Superior temporal gyrus (tissue), 1 donor: ENCODE results near the gene C10orf95.
"Not testable (repeated sequence)": the region's sequence is repeated elsewhere in the genome, so short reads cannot be mapped to it uniquely, and the experiment has no call there.

Experiments
- DNase-seq: peaks from one replicate; pipeline ENCODE4 v3.0.0-alpha.2; 2016; ENCODE audit errors: extremely low spot score

Gene C10orf95

DNA sequence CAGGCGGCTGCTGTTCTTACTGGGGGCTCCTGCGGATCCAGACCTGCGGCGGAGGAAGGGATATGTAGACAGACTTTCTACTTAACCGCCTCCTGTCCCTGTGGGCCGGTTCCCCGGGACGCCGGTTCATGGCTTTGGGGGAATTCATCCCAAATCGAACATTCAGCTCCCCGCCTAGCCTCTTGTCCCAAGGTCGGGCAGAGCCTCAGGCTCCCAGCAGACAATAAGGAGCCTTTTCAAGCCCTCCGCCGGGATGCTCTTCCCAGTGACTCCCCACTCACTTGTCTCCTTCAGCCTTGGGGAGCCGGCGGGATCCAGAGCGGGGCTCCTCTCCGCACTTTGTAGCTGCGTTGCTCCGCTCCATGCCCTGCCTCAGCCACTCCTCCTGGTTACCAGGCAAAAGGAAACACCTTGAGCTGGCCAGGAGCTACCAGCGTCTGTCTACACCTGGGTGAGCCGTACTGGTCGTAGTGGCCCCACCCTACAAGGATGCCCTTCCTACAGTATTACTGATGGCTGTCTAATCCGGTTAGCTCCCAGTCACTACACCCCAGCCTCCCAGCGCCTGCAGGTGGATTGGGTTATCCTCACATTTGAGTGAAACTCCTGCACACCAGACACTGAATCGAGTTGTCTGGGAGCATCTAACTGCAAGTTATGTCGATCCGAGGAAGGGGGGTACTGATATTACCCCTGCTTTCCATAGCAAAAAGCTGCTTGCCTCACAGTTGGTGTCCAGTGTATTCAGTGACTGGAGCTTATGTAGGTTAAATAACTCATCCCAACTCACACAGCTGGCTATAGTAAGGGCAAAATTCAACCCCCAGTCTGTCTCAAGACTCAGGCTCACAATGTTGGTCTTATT lies at the start of gene C10orf95:
Gene C10orf95, minus strand, starts transcription at position 439 of the 865 bp plus-strand sequence. CDS start 450 bp downstream, outside the sequence.
- DNase-seq: peak; percentile 22

- DNase-seq: not testable (repeated sequence)
Measured at GRCh38 chr10:102500686-102501085, 49.3 kb upstream of the C10orf95 start.

DNA sequence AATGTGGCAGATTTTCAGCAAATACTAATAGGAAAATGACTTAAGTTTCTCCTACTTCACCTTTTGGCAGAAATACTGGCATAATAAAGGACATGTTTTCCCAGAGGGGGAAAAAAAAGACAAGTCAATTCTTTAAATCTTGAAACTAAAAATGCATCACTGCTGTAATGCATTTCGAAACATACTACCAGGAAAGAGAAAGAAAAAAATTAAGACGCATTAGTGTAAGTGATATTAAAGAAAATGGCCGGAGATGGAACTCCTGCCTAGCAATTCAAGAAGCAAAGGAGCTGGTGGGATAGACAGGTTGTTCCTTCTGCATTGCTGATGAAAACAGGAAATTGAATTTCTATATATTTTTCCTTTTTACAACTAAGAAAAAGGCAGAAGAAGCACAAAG lies 48.0 kb upstream of the C10orf95 start:
- no peak for DNase-seq

DNA sequence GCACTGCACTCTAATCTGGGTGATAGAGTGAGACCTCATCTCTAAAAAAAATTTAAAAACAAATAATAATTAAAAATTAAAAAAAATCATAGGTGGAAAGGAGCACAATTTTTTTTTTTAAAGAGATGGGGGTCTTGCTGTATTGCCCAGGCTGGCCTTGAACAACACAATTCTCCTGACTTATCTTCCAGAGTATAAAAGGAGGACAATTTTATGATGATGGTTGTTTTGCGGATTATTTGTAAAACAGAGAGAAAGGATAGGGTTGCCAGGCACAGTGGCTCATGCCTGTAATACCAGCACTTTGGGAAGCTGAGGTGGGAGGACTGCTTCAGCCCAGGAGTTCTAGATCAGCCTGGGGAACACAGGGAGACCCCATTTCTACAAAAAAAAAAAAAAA lies 46.2 kb upstream of the C10orf95 start:
- DNase-seq: no peak

DNA sequence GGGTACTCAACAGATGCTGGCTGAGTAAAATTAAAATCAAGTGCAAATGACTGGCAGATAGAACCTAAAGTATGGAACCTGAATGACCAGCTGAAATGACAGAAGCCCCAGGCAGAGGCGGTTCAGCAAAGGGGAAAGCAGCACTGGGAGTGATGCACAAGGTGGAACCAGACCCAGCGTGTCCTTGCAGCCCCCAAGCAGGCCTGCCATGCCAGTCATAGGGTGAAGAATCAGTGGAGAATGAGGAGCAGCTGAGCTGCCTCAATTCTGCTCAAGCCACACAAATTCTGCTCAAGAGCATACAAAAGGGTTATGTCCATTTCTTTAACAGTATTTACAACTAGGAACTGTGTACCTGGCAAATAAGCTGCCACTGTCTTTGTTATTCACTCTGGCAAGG lies 42.4 kb upstream of the C10orf95 start:
- DNase-seq: no peak

DNA sequence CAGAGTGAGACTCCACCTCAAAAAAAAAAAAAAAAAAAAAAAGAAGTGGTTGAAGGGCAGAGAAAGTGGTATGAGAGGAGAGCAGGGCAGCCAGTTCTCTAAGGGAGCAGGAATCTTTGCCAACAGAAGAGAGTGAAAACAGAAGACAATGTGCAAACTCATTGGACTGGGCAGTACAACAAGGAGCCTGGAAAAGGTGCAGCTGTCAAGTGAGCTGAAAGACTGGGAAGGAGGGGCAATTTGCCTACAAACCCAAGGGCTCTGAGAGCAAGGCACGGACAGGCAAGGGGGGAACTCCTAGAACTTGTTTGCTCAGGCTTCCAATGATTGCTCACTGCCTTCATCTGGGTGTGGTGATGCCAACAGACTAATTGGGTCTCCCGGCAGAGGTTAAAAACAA lies 41.6 kb upstream of the C10orf95 start:
- DNase-seq: peak; percentile 43

GRCh38 chr10:102492344-102492939 lies 41.1 kb upstream of the C10orf95 start:
- DNase-seq: no peak

DNA sequence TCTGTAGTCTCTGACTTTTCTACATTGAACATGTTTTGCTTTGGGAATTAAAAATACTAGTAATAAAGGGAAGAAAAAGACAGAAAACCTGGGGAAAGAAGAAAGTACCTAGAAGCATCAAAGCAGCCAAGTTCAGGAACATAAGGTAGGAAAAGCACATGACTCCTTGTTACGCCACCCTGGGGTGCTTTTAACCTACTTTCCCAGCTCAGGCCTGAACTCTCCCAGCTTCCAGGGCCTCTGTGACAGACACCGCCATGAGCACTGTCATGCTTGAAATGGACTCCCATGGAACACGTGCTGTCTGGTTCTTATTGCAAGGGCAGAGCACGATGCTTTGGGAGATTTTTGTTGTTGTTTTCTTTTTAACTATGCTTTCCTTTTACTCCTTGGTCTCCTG lies 39.8 kb upstream of the C10orf95 start:
- no peak for DNase-seq

GRCh38 chr10:102485093-102485784 lies 33.9 kb upstream of the C10orf95 start:
- no peak for DNase-seq

DNA sequence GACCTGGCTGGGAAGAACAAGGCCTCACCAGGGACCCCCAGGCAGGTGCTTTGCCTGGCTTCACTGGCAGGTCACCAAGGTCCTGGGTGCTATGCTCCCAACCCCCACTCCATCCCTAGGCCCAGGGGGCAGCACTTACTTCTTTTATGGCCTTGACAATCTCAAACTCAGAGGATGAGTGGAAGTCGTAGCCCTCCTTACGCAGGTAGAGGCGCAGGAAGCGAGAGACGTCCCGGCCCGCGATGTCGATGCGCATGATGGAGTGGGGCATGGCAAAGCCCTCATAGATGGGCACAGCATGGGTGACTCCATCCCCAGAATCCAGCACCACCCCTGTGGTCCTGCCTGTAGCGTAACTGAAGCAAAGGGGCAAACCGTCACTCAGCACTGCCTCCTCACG lies 32.7 kb upstream of the C10orf95 start:
- no peak for DNase-seq

GRCh38 chr10:102480396-102480795 lies 29.1 kb upstream of the C10orf95 start:
- DNase-seq: no peak

DNA sequence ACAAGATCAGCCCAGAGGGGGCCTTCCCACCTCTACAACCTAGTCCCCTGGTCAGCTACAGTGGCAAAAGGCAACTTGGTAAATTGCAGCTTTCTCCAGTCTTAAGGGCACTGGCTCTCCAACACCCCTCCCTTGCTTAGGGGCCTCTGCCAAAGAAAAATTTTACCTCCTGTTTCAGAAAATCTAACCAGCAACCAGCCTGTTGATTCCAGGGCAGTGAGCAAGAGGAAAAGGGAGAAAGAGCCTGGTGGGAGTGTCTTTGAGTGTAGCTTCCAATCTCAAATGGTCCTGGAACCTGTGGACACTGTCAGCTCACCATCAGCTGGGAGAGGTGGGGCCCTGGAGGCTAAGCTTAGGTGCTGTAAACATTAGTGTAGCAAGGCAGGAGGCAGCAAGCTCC lies 28.3 kb upstream of the C10orf95 start:
- no peak for DNase-seq

GRCh38 chr10:102476466-102477141 lies 25.3 kb upstream of the C10orf95 start:
- DNase-seq: no peak

DNA sequence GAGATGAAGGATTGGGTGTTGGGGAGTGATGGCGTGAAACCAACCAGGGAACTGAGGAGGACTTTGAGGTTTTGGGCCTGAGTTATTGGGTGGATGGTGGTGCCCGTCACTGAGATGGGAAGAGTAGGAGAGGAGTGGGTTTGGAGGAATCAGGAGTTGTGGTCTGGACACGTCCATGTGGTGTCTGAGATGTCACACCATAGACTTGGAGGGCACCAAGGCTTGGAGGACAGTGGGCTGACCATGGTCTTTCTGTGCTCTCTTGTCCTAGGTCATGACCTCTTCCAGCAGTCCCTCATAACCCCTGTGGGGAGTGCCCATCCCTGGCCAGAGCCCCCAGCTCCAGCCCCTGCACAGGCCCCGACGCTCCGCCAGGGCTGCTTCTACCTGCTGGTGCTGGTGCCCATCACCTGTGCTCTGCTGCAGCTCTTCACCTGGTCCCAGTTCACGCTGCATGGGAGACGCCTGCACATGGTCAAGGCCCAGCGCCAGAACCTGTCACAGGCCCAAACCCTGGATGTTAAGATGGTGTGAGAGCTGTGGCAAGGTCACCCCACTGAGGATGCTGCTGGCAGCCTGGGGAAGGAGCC lies 24.2 kb upstream of the C10orf95 start:
- DNase-seq: no peak

DNA sequence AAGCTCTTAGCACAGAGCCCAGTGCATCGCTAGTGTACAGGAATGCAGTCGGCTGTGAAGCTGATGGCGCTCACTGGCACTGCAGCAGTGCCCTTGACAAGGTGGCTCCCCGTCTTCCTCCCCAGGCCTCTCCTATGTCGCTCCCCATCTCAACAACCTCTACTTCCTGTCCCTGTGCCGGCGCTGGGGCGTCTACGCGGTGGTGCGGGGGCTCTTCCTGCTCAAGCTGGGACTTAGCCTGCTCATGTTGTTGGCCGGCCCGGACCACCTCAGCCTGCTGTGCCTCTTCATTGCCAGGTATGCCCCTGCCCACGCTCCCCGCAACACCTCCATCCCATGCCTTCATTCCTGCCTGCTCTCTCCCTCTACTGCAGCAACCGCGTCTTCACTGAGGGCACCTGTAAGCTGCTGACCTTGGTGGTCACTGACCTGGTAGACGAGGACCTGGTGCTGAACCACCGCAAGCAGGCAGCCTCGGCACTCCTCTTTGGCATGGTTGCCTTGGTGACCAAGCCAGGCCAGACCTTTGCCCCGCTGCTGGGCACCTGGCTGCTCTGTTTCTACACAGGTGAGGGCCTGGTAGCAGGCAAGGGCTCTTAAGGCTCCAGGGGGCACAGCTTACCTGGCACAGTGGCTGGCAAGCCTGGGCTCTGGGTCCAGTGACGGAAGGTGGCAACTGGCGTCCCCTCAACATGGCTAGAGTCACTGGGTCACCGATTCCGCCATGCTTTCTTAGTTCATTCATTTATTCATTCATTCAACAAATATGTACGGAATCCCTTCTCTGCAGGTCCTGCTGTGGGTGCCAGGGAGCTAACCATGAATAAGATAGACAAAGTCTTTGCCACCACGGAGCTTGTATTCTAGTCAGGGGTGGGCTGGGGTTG lies 22.3 kb upstream of the C10orf95 start:
- no peak for DNase-seq

GRCh38 chr10:102470579-102471546 lies 19.5 kb upstream of the C10orf95 start:
- no peak for DNase-seq

DNA sequence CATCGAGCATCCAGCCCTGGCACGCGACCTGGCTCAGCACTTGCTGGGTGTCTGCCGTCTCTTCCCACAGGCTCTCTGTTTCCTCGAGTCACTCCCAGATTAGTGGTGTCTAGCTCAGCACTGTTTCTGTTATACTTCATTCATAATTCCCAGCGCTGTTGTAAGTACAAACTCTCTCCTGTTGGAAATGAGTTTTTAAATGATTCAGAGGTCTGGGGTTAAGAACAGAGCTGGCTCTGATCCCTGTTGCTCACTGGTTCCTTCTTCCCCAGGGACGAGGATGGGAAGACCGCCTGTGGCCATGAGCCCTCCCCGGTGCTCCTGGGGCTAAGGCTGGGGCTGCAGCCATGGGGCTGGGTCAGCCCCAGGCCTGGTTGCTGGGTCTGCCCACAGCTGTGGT lies 17.3 kb upstream of the C10orf95 start:
- no peak for DNase-seq

GRCh38 chr10:102467971-102468438 lies 16.7 kb upstream of the C10orf95 start:
- DNase-seq: no peak

DNA sequence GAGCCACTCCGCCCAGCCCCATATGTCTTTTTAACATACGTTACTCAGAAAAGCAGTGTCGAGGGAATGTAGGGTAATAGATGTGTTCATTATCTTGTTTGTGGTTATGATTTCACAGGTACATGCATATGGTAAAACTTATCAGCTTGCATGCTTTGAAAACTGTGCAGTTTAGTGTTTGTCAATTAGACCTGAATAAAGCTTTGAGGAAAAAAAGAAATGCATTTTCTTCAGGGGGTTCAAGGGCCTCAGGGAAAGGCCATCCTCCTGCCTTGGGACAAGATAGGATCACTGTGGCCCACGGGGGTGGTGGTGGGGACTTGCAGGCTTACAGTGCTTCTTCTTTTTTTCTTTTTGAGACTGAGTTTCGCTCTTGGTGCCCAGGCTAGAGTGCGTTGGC lies 16.0 kb upstream of the C10orf95 start:
- no peak for DNase-seq
